Epidermal melanocyte (primary cell): ENCODE measurements around the gene SEPTIN5.

ENCODE experiments used
- DNase-seq: peaks from one replicate; pipeline ENCODE4 v3.0.0; 2011; ENCODE audit warnings: low spot score; ENCODE audit not compliant: insufficient read length

SEPTIN5 gene

GRCh38 chr22:19760058-19760950, 46.0 kb downstream of the SEPTIN5 start, which contains the start of gene TBX1:
TBX1 (plus strand) TSS chr22:19760778; CDS start chr22:19760844, 66 bp downstream.
- no peak for DNase-seq

DNA sequence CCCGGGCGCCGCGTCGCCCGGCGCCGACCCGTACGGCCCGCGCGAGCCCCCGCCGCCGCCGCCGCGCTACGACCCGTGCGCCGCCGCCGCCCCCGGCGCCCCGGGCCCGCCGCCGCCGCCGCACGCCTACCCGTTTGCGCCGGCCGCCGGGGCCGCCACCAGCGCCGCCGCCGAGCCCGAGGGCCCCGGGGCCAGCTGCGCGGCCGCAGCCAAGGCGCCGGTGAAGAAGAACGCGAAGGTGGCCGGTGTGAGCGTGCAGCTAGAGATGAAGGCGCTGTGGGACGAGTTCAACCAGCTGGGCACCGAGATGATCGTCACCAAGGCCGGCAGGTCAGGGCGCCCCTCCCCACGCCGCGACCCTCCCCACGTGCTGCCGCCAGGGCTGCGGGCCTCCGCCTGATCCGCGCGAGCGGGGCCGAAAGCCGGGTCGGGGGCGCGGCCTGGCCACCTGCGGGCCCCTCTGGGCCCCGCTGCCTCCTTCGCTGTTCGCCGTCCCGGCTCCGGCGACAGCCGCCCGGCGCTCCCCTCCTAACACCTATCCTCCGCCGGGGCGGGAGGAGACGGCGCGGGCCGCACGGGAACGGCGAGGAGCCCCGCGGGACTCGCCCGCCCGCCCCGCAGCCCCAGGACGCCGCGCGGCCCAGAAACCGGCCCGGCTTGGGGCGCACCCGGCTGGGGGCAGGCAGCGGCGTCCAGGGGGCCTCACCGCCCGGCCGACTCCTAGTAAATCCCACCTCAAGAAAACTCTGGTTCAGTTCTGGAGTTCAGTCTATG, 46.8 kb downstream of the SEPTIN5 start:
- no peak for DNase-seq

GRCh38 chr22:19761725-19762567, 47.6 kb downstream of the SEPTIN5 start:
- DNase-seq = no peak

DNA sequence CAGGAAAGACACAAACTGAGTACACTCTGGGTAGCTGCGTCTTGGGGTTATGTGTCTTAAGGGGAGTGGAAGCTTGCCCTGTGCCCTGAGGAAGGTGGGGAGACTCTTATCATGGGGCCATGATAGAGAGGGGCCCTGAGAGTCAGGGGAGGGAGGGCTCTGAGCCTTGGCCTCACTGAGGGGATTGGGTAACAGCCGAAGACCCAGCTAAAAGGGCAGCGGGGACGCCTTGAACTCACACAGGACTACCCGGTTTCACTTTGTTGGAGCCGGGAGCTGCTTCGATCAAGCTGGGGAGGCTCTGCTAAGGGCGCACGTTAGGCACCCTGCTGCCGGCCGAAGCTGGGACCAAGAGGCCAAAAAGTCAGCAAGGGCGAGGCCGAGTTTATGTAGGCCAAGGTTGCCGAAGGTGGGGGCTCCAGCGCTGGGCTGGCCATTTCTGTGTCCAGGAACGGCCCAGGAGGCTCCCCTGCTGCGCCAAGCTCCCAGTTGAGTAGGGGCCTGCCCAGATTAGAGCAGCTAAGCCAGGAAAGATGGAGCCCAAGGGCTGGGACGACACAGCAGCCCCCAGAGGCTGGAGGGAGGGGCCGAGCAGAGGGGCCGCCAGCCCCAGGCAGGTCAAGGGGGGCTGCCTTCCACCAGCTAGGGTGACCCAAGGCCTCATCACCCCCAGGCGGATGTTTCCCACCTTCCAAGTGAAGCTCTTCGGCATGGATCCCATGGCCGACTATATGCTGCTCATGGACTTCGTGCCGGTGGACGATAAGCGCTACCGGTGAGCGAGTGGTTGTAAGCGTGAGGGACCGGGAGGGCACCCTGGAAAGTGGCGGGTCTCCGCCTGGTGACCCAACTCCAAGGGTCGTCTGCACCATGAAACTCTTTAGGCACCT, 48.5 kb downstream of the SEPTIN5 start:
- DNase-seq = no peak

GRCh38 chr22:19763458-19764298, 49.4 kb downstream of the SEPTIN5 start:
- DNase-seq = no peak

DNA sequence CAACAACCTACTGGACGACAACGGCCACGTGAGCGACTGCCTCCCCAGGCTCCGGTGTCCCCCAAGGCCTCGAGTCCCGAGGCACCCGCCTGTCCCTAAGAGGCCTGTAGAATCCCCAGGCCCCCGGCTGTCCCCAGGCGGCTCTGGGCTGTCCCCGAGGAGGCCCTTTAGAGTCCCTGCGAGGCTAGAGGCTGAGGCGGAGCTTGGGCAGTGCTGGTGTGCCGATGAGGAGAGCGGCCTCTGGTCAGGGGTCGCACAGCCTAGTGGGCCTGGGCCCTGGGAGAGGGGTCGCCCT, 49.9 kb downstream of the SEPTIN5 start:
- DNase-seq = no peak

- no peak for DNase-seq
These were observed 50.6 kb downstream of the SEPTIN5 start for GRCh38 chr22:19764636-19765476.

GRCh38 chr22:19765477-19766239, 51.4 kb downstream of the SEPTIN5 start:
- DNase-seq = no peak

GRCh38 chr22:19766240-19766510, 51.9 kb downstream of the SEPTIN5 start:
- no peak for DNase-seq

DNA sequence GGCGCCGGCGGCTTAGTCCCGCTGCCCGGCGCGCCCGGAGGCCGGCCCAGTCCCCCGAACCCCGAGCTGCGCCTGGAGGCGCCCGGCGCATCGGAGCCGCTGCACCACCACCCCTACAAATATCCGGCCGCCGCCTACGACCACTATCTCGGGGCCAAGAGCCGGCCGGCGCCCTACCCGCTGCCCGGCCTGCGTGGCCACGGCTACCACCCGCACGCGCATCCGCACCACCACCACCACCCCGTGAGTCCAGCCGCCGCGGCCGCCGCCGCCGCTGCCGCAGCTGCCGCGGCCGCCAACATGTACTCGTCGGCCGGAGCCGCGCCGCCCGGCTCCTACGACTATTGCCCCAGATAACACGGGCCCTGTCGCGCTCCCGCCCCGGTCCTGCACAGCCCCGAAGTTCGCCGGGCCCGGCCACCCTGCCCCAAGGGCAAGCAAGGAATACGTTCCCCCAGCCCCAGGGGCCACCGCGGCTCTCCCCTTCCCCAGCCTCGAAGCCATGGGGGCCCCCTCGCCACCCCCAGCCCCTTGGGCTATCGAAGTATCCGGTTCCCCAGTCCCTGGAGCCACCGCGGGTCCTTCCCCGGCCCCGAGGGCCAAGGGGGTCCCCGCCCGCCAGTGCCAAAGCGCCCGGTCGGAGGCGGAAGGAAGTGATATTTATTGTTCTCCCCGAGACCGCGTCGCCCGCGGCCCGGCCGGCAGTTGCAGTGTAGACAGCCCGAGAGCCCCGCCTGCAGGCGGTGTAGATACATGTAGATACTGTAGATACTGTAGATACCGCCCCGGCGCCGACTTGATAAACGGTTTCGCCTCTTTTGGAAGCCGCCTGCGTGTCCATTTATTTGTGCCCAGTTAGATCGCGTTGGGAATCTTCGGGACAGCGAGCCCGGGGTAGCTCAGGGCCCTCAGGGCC, 52.5 kb downstream of the SEPTIN5 start:
- DNase-seq = no peak

DNA sequence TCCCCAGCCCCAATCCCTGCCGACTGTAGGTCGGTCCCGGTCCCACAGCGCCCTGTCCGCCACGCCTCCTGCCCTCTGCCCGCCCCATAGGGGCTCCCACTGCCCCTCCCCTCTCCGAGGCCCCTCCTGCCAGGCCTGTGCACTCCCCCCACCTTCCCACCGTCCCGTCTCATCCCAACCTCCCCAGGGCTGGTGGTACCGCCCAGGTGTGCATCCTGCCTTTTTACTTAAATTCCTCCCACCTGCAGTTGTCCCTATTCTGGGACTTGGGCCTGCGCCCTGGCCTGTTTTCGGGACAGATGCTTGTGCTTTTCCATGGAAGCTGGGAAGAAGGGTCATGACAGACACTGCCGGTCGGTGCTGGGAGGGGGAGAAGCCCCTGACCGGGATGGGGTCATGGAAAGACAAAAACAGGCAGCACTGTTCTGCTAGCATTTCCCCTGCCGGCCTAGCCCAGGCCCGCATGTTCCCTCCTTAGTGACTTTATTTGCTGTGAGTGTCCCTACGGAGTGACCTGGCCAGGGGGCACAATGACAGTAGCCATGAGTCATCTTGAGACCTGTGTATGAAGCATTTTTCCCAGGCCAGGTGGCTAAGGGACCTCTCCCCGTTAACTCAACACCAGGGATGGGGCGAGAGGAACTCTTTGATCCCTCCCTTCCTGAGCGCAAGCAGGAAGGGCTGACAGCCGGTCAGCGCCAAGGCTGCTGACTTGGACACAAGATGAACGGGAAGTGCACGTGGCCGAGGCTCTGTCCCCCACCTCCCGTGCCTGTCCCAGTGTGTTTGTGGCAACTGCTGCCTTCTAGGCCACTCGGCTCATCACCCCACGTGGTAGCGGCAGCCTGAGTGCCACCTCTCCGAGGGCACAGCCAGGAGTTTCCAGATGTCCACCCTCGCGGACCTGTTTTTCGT, 53.4 kb downstream of the SEPTIN5 start:
- DNase-seq = no peak

DNA sequence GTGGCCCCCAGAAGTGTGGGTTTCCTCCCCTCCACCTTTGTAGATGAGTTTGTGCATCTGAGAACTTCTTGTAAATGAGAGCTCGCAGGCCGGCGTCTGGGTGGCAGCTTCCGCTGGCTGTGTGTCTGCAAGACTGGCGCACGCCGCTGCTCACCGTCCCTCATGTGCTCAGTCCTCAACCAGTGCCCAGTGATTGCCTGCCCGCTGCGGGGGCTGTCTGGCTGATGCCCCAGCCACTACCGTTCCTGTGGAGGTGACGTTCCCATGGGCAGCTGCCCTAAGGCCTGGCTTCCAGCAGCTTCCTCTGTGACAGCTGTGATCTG, 55.1 kb downstream of the SEPTIN5 start:
- DNase-seq = no peak

DNA sequence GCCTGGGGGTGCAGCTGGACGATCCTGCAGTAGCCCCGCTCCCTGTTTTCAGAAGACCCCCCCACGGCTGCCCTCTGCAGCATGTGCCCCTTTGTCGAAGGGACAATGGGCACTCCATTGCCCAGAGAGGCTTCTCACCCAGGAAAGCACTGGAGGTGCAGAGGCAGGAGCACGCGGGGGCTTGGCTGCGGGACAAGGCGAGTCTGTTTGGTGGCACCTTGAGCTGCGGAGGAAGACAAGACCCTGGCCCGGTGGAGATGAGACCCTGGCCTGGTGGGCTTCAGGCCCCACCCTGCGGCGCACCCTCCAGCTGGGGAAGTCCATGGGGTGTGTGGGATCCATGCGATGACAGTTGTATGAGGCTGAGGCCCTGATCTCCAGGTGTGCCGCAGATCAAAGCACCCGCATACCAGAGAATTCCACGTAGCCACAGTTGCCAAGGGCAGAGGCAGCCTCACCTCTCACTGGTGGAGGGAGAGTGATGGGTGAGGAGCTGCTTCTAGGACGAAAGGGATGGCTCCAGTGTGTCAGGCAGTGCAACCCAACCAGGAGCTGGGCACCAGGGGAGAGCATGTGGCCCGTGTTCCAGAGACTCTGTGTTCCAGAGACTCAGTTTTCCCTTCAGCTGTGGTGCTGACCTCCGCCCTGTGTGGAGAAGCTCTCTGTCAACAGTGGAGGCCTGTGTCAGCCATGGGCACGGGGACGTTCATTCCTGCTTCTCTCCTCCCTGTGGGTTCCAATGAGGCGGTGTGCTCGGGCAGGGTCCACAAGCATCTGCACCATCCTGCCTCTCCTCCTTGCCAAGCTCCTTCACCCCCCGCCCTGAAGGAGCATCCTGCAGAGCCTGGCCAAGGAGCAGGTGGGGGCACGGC, 56.3 kb downstream of the SEPTIN5 start:
- no peak for DNase-seq

DNA sequence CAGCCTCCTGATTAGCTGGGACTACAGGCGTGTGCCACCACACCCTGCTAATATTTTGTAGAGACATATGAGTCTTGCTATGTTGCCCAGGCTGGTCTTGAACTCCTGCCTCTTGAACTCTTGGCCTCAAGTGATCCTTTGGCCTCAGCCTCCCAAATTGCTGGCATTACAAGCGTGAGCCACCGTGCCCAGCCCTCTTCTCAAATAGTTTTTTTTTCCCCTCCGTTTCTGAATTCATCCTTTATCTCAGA, 58.0 kb downstream of the SEPTIN5 start:
- DNase-seq = no peak
